Measurements from ENCODE around the gene KIAA0753.

GRCh38 chr17:6626616-6627015 is 13.9 kb downstream of the KIAA0753 start:
- TF ChIP-seq EZH2 (IDR thresholded peaks at IDR 0.05; ENCODE audit: borderline replicate concordance, low read length) (no peak), CTCF (IDR thresholded peaks at IDR 0.05; ENCODE audit: low read length) (no peak)
